ENCODE results near the gene DHRSX. TPM values are rescaled to one million over a fixed set of nuclear protein-coding genes. Genes with fewer than 3 reads are reported as not detected.
"Not testable (repeated sequence)": the region's sequence is repeated elsewhere in the genome, so short reads cannot be mapped to it uniquely, and the experiment has no call there.

The DHRSX gene
- total RNA-seq, 6 donors from 2014 or later, result 18.2 to 34.8 (median 21.2) TPM

- peaks cover 0 to 9% (median 7%) of the 10 kb centered on the region in 4 donors for H3K4me1 ChIP-seq
- no peak overlapping the region for H3K27ac ChIP-seq
- ATAC-seq (ENCODE audit: low FRiP score in 2 of 2) (no peak), DNase-seq (no peak)
- WGBS, 2 donors, result 73 to 74% methylated on average over 4 of the region's 4 CpGs
- H3K9me3 ChIP-seq, result no peaks in the 10 kb centered on the region
- H3K27me3 ChIP-seq, result no peaks in the 10 kb centered on the region
- H3K36me3 ChIP-seq, result no peaks in the 10 kb centered on the region
- TF ChIP-seq POLR2A (IDR thresholded peaks at IDR 0.05), result no peak
- no peak for TF ChIP-seq EP300 (IDR thresholded peaks at IDR 0.05)
- TF ChIP-seq CTCF (IDR thresholded peaks at IDR 0.05), result no peak
- TF ChIP-seq POLR2AphosphoS5 (IDR thresholded peaks at IDR 0.05), result no peak
- H3K4me3 ChIP-seq, result no peak overlapping the region
Measured at GRCh38 chrX:2316534-2316933, 184.2 kb downstream of the DHRSX start.

GRCh38 chrX:2315434-2315833, 185.3 kb downstream of the DHRSX start:
- 95 to 99% methylated on average over 5 of the region's 5 CpGs for WGBS, 2 donors
- no peak overlapping the region for H3K4me3 ChIP-seq
- TF ChIP-seq CTCF (IDR thresholded peaks at IDR 0.05) (no peak), EP300 (IDR thresholded peaks at IDR 0.05) (no peak), POLR2A (IDR thresholded peaks at IDR 0.05) (no peak), POLR2AphosphoS5 (IDR thresholded peaks at IDR 0.05) (no peak)
- H3K27me3 ChIP-seq, result no peaks in the 10 kb centered on the region
- H3K36me3 ChIP-seq, result no peaks in the 10 kb centered on the region
- H3K4me1 ChIP-seq, result no peaks in the 10 kb centered on the region
- ATAC-seq (ENCODE audit: low FRiP score in 2 of 2), result no peak
- no peak for DNase-seq
- no peak overlapping the region for H3K27ac ChIP-seq
- H3K9me3 ChIP-seq, result no peaks in the 10 kb centered on the region

GRCh38 chrX:2314831-2315365, 185.9 kb downstream of the DHRSX start:
- H3K27me3 ChIP-seq, result no peaks in the 10 kb centered on the region
- 88% methylated on average over 13 to 14 of the region's 14 CpGs for WGBS, 2 donors
- no peak overlapping the region for H3K4me3 ChIP-seq
- no peaks in the 10 kb centered on the region for H3K4me1 ChIP-seq
- DNase-seq (no peak), ATAC-seq (ENCODE audit: low FRiP score in 2 of 2) (no peak)
- H3K27ac ChIP-seq, result no peak overlapping the region
- no peaks in the 10 kb centered on the region for H3K9me3 ChIP-seq
- no peak for TF ChIP-seq EP300 (IDR thresholded peaks at IDR 0.05)
- no peak for TF ChIP-seq CTCF (IDR thresholded peaks at IDR 0.05)
- TF ChIP-seq POLR2AphosphoS5 (IDR thresholded peaks at IDR 0.05), result no peak
- no peak for TF ChIP-seq POLR2A (IDR thresholded peaks at IDR 0.05)
- no peaks in the 10 kb centered on the region for H3K36me3 ChIP-seq

- 78 to 84% methylated on average over 1 of the region's 1 CpG for WGBS, 2 donors
Measured at GRCh38 chrX:2313864-2314640, 186.7 kb downstream of the DHRSX start.

DNA sequence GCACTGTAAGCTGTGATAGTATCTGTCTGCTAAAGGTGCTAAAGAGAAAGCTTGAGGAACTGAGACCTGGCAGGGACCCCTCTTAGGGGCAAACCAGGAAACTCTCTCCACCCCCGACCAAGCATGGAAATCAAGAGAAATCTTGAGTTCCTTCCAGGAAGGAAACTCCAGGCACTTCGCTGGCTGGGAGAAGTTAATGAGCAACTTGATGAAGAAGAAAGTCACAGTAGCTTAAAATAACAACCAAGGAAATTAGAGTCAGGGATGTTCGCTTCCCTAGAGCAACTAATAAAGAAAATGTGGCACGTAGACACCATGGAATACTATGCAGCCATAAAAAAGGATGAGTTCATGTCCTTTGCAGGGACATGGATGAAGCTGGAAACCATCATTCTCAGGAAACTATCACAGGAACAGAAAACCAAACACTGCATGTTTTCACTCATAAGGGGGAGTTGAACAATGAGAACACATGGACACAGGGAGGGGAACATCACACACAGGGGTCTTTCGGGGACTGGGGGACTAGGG, 188.7 kb downstream of the DHRSX start:
- 76% methylated on average over 5 of the region's 5 CpGs for WGBS, 2 donors
- not testable (repeated sequence) for H3K4me3 ChIP-seq; H3K9me3 ChIP-seq; DNase-seq; H3K27me3 ChIP-seq; H3K36me3 ChIP-seq; ATAC-seq (ENCODE audit: low FRiP score in 2 of 2); H3K27ac ChIP-seq; H3K4me1 ChIP-seq

More at GRCh38 chrX:2313864-2314640, 186.7 kb downstream of the DHRSX start:
- Histone ChIP-seq H3K36me3 (no peaks in the 10 kb centered on the region), H3K9me3 (no peaks in the 10 kb centered on the region), H3K4me3 (no peak overlapping the region), H3K27me3 (no peaks in the 10 kb centered on the region), H3K4me1 (no peaks in the 10 kb centered on the region), H3K27ac (no peak overlapping the region)
- ATAC-seq (ENCODE audit: low FRiP score in 2 of 2) (no peak), DNase-seq (no peak)
- TF ChIP-seq CTCF (IDR thresholded peaks at IDR 0.05) (no peak), POLR2AphosphoS5 (IDR thresholded peaks at IDR 0.05) (no peak), POLR2A (IDR thresholded peaks at IDR 0.05) (no peak), EP300 (IDR thresholded peaks at IDR 0.05) (no peak)

All from upper lobe of left lung (tissue), 6 donors.